Measurements from ENCODE around the gene TTLL12.

Gene TTLL12

GRCh38 chr22:43128116-43128515 lies 58.8 kb downstream of the TTLL12 start:
- no peak for DNase-seq (ENCODE audit: low read depth in 2 of 2)

- no peak for DNase-seq (ENCODE audit: low read depth in 2 of 2)
These were observed 59.6 kb downstream of the TTLL12 start for GRCh38 chr22:43127166-43127908.

GRCh38 chr22:43126501-43127165 lies 60.3 kb downstream of the TTLL12 start:
- DNase-seq (ENCODE audit: low read depth in 2 of 2) = no peak

- no peak for DNase-seq (ENCODE audit: low read depth in 2 of 2)
These were observed 67.9 kb downstream of the TTLL12 start for GRCh38 chr22:43118953-43119458.

- DNase-seq (ENCODE audit: low read depth in 2 of 2) = no peak
These were observed 68.7 kb downstream of the TTLL12 start for GRCh38 chr22:43118024-43118849.

GRCh38 chr22:43116932-43117331 lies 70.0 kb downstream of the TTLL12 start:
- DNase-seq (ENCODE audit: low read depth in 2 of 2) = no peak
